Activated naive CD4-positive, alpha-beta T cell treated with anti-CD3 and anti-CD28 coated beads, Interleukin-2, amount 50 U/mL, for 72 hours (primary cell): Measurements from ENCODE around the gene LITAF. TPM values are rescaled to one million over a fixed set of nuclear protein-coding genes. Genes with fewer than 3 reads are reported as not detected.
"Not testable (repeated sequence)": the region's sequence is repeated elsewhere in the genome, so short reads cannot be mapped to it uniquely, and the experiment has no call there.

Source experiments
- ATAC-seq, 2 donors: fragments of 150-1000 bp; cut with Tn5 transposase; 2 replicates each; pipeline ENCODE4 v1.10.0; 2021; ENCODE audit warnings: mild to moderate bottlenecking in 2 of 2, moderate library complexity in 2 of 2
- DNase-seq, 2 donors: peaks; one replicate each; pipeline ENCODE4 v3.0.0; 2021 to 2022; ENCODE audit warnings: low spot score in 2 of 2
- H3K27ac Mint-ChIP-seq, 2 donors: one replicate each; pipeline ENCODE4 v1.8.0; 2022; ENCODE audit warnings: mild to moderate bottlenecking in 2 of 2, mixed read lengths in 2 of 2
- H3K36me3 Mint-ChIP-seq, 2 donors: one replicate each; pipeline ENCODE4 v1.8.0; 2022; ENCODE audit warnings: mixed read lengths in 2 of 2
- H3K9me3 Mint-ChIP-seq, 2 donors: one replicate each; pipeline ENCODE4 v1.8.0; 2022; ENCODE audit warnings: mixed read lengths in 2 of 2
- total RNA-seq, 2 donors: library from RNA; stranded (reverse); gene quantifications; one replicate each; pipeline ENCODE4 v1.2.3, GENCODE V29; 2022

The LITAF gene
- total RNA-seq, 2 donors from 2014 or later: 91.0 to 112 TPM

DNA sequence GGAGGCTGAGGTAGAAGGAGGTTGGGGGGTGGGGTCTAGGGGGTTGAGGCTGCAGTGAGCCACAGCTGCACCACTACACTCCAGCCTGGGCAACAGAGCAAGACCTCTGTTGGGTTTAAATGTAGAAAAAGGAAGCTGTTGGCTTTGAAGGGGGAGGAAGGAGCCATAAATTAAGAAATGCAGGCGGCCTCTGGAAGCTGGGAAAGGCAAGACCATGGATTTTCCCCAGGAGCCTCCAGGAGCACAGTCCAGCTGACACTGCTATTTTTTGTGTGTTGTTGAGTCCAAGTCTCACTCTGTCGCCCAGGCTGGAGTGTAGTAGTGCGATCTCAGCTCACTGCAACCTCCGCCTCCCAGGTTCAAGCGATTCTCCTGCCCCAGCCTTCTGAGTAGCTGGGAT is 15.9 kb downstream of the LITAF start:
- no peak for ATAC-seq
- Mint-ChIP-seq H3K9me3 (no peaks in the 10 kb centered on the region), H3K27ac (peak overlapping the region; percentile 76 to 89), H3K36me3 (peaks cover 7 to 30% of the 10 kb centered on the region in 2 donors)
- DNase-seq: no peak

DNA sequence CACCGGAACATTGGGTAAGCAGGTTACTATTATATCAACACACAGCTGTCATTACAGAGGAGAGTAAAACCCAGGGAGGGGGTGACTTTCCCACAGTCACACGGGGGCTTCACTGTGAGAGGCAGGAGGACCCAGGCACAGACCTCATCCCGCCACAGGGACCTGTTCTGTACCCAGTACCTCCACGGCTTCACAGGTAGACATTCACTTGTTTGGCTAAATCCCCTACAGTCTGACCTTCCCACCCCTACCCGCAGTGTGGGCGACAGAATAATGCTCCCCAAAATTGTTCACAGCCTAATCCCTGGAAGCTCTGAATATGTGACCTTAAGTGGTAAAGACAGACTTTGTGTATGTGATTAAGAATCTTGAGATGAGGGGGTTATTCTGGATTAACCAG is 16.5 kb downstream of the LITAF start:
- Mint-ChIP-seq H3K36me3 (peaks cover 7 to 29% of the 10 kb centered on the region in 2 donors), H3K9me3 (no peaks in the 10 kb centered on the region), H3K27ac (peak overlapping the region; percentile 76 to 89)
- no peak for DNase-seq
- ATAC-seq: no peak

DNA sequence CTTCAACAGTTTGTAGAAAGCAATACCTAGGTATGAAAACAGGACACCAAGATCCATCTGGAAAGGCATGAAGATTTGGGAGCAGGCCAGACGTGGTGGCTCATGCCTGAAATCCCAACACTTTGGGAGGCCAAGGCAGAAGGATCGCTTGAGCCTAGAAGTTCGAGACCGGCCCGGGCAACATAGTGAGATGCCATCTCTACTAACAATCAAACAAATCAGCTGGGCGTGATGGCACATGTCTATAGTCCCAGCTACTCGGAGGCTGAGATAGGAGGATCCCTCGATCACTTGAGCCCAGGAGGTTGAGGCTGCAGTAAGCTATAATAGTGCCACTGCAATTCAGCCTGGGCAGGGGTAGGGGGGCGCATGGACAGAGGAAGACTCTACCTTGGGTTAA is 20.3 kb downstream of the LITAF start:
- Mint-ChIP-seq H3K9me3 (no peaks in the 10 kb centered on the region), H3K36me3 (peaks cover 7 to 19% of the 10 kb centered on the region in 2 donors), H3K27ac (peak overlapping the region; percentile 67 to 82)
- ATAC-seq (no peak), DNase-seq (no peak)

DNA sequence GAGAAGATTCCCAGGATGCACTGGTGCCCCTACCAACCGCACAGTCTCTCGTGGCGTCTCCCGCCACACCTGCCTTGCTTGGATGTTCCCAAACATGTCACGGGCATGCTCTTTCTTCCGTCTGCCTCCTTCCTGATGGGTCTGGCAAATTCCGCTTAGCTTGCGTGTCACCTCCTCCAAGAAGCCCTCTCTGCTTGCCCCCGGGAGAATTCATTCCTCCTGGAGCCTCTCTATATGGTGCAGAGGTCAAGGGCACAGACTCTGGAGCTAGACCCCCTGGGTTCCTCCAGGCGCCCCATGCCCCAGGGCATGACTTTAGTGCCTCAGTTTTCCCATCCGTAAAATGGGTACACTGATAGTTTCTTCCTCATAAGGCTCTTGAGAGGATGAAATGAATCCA is 21.1 kb downstream of the LITAF start:
- Mint-ChIP-seq H3K9me3 (no peaks in the 10 kb centered on the region), H3K27ac (peak overlapping the region; percentile 79 to 82), H3K36me3 (peaks cover 7 to 19% of the 10 kb centered on the region in 2 donors)
- DNase-seq (no peak), ATAC-seq (no peak)

DNA sequence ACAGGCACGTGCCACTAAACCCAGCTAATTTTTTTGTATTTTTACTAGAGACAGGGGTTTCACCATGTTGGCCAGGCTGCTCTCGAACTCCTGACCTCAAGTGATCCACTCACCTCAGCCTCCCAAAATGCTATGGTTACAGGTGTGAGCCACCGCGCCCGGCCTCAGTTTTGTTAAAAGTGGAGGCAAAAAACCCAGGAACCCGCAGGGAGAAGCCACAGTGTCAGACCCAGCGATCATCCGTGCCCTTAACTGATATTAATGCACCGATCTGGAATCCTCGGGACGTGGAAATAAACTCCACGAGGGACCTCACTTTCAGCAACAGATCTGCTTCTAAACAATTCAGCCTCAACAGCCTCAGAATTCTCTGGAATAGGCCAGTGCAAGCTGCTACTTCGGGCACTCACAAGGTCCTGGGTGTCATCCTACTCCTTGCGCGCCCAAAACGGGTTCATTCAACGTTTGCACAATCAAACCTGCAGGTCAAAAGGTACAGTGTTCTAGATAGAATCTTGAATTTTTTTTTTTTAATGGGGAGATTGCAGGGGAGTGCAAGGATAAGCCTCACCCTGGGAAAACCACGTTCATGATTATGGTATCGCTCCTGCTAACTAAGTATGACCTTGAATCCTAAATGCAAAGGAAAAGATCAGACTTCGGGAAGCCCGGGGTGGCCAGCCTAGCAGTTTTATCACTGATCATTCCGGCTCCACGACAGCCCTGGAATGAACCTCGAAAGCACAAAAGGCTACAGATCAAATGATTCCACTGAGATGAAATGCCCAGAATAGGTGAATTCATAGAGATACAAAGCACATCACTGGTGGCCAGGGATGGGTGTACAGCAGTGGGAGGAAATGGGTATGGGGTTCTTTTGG is 22.4 kb downstream of the LITAF start:
- no peak for DNase-seq
- no peak for ATAC-seq
- Mint-ChIP-seq H3K27ac (peak overlapping the region; percentile 42 to 79), H3K9me3 (no peaks in the 10 kb centered on the region), H3K36me3 (peaks cover 7 to 19% of the 10 kb centered on the region in 2 donors)

DNA sequence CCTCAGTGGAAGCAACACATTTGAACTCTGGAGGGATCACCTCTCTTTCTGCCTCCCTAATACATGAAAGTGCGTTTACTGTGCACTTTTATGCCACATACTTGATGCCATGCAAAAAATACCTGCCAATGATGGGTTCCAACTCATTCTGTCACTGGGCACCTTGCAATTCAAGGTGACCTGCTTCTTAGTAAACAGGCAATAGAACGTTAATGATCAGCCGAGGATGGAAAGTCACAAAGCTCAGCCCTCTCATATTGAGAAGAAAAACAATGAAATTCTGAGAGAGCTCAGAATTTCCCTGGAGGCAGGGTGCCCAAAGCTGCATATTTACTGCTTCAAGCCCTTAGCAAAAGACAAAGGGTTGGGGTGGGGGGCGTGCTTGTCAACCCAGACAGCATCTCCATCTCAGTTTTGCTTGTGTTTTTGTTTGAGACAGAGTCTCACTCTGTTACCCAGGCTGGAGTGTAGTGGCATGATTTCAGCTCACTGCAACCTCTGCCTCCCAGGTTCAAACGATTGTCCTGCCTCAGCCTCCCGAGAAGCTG is 23.2 kb downstream of the LITAF start:
- Mint-ChIP-seq H3K27ac (peak overlapping the region; percentile 55 to 88), H3K9me3 (no peaks in the 10 kb centered on the region), H3K36me3 (peaks cover 9 to 21% of the 10 kb centered on the region in 2 donors)
- ATAC-seq (peak in 1 of 2 donors; percentile 44), DNase-seq (no peak)

DNA sequence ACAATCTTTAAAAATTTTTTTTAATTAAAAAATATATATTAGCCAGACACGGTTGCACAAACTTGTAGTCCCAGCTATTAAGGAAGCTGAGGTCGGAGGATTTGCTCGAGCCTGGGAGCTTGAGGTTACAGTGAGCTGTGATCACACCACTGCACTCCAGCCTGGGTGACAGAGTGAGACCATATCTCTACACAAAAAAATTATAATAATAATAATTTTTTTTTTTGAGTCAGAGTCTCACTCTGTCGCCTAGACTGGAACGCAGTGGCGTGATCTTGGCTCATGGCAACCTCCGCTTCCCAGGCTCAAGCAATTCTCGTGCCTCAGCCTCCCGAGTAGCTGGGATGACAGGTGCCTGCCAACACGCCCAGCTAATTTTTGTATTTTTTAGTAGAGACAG is 23.8 kb downstream of the LITAF start:
- Mint-ChIP-seq H3K36me3 (peaks cover 13 to 25% of the 10 kb centered on the region in 2 donors), H3K9me3 (no peaks in the 10 kb centered on the region), H3K27ac (peak overlapping the region; percentile 55 to 88)
- no peak for DNase-seq
- no peak for ATAC-seq

DNA sequence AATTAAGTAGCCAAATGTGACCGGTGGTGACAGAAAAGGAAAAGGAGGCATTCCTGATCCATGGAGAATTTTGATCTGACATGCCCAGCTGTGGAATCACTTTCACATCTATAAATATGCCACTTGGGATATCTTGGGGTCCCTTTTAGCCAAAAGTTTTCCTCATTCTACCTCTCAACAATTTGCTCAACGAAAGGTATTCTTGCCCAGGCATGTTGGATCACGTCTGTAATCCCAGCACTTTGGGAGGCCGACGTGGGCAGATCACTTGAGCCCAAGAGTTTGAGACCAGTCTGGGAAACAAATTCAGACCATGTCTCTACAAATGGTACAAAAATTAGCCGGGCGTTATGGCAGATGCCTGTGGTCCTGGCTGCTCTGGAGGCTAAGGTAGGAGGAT is 24.3 kb downstream of the LITAF start:
- ATAC-seq (no peak), DNase-seq (no peak)
- Mint-ChIP-seq H3K27ac (peak overlapping the region in 1 of 2 donors; percentile 88), H3K36me3 (peaks cover 13 to 25% of the 10 kb centered on the region in 2 donors), H3K9me3 (no peaks in the 10 kb centered on the region)

DNA sequence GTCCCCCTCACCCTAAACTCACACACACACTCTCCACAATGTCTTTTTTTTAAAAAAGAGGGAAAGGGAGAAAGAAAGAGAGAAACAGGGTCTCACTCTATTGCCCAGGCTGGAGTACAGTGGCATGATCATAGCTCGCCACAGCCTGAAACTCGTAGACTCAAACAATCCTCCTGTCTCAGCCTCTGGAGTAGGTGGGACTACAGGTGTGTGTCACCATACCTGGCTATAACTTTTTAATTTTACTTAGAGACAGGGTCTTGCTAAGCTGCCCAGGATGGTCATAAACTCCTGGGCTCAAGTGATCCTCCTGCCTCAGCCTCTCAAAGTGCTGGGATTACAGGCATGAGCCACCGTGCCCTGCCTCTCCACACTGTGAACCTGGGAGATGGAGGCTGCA is 24.9 kb downstream of the LITAF start:
- peaks cover 17 to 30% of the 10 kb centered on the region in 2 donors for H3K36me3 Mint-ChIP-seq

DNA sequence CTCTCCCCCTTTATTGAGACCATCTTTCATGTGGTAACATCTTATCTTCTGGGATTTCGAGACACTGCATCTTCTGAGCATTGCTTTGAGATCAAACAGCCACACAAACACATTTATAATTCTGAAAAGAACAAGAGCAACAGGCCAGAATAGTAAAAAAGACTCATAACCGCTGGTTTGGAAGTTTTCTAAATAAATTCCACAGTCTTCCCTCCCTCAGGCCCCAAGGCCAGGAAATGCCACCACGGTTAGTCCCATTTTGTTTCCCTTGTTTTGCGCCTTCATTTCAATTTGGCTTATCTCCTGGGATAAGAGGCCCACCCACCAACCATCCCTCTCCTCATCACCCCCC is 25.3 kb downstream of the LITAF start:
- Mint-ChIP-seq H3K36me3 (peaks cover 17 to 32% of the 10 kb centered on the region in 2 donors), H3K9me3 (peaks cover 0 to 7% of the 10 kb centered on the region in 2 donors), H3K27ac (peak overlapping the region; percentile 81 to 88)
- no peak for ATAC-seq
- no peak for DNase-seq

More for the DNA sequence above, 24.9 kb downstream of the LITAF start:
- Mint-ChIP-seq H3K9me3 (peaks cover 0 to 3% of the 10 kb centered on the region in 2 donors), H3K27ac (peak overlapping the region; percentile 81 to 88)
- ATAC-seq (no peak), DNase-seq (no peak)

DNA sequence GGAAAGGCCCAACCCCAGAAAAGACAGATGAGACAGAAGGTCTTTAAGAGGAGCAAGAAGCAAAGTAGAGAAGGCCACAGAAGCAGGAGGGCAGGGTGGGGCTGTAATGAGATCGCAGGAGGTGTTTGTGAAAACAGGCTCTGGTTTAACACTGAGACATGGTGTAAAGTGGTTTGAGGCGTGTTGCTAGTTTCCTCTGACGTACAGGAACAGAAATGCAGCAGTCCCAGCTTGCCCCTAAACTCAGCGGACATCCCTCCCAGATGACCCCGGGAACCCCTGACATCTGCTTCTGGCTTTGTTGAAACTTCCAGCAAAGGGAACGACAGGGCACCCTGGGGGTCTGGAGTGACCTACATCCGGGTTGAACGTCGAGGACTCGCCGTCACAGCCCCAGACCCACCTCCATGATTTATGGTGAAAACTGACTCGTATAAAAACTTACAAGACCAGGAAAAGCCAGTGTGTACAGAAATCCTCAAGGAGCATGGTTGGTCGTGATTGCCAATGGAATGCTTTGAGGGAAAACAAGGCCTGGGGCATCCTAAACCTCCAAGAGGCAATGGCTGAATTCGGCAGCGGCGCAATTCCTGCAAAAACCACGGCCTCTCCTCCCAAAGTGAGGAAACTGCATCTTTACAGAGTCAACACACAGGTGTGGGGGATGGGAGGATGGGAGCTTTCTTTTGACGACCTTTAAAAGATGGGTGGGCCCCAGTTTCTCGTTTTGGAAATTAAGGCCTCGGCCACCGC is 25.8 kb downstream of the LITAF start:
- Mint-ChIP-seq H3K36me3 (peaks cover 19 to 32% of the 10 kb centered on the region in 2 donors), H3K27ac (peak overlapping the region; percentile 81 to 88), H3K9me3 (peaks cover 0 to 13% of the 10 kb centered on the region in 2 donors)
- DNase-seq (peak; percentile 36 to 62), ATAC-seq (peak; percentile 89 to 95)

DNA sequence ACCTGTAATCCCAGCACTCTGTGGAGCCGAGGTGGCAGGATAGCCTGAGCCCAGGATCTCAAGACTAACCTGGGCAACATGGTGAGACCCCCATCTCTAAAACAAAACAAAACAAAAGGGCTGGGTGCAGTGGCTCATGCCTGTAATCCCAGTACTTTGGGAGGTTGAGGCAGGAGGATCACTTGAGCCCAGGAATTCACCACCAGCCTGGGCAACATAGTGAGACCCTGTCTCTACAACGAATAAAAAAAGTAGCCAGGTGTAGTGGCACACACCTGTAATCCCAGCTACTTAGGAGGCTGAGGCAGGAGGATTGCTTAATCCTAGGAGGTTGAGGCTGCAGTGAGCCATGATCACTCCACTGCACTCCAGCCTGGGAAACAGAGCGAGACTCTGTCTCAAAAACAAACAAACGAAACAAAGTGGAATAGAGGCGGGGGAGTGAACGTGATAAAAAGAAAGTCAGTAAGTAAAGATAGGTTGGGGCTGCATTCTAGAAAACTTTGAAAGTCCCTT is 28.4 kb downstream of the LITAF start:
- H3K27ac Mint-ChIP-seq: peak overlapping the region; percentile 35 to 67
- H3K36me3 Mint-ChIP-seq: peaks cover 23 to 34% of the 10 kb centered on the region in 2 donors
- not testable (repeated sequence) for ATAC-seq

DNA sequence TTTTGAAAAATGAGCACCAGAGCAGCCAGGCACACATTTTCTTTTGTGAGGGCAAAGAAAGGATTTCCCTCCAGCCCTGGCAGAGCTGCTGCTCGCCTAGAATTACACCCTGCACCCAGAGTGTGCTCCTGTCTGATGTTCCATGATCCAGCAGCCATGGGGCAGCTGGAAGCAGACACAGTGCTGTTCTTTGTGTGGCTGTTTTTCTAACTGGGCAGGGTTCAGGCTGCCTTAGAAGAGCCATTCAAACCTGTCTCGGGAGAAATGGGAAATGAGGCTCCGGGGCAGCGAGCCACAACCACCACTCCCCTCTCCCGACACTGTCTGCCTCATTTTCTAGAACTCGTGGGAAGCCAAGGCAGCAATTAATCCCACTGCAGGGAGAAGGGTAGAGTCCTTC is 28.9 kb downstream of the LITAF start:
- H3K36me3 Mint-ChIP-seq: peaks cover 23 to 36% of the 10 kb centered on the region in 2 donors
- no peak for ATAC-seq
- H3K27ac Mint-ChIP-seq: peak overlapping the region in 1 of 2 donors; percentile 35
- no peak for DNase-seq
- H3K9me3 Mint-ChIP-seq: peaks cover 0 to 14% of the 10 kb centered on the region in 2 donors

More for the DNA sequence above, 28.4 kb downstream of the LITAF start:
- not testable (repeated sequence) for DNase-seq
- peaks cover 0 to 14% of the 10 kb centered on the region in 2 donors for H3K9me3 Mint-ChIP-seq

DNA sequence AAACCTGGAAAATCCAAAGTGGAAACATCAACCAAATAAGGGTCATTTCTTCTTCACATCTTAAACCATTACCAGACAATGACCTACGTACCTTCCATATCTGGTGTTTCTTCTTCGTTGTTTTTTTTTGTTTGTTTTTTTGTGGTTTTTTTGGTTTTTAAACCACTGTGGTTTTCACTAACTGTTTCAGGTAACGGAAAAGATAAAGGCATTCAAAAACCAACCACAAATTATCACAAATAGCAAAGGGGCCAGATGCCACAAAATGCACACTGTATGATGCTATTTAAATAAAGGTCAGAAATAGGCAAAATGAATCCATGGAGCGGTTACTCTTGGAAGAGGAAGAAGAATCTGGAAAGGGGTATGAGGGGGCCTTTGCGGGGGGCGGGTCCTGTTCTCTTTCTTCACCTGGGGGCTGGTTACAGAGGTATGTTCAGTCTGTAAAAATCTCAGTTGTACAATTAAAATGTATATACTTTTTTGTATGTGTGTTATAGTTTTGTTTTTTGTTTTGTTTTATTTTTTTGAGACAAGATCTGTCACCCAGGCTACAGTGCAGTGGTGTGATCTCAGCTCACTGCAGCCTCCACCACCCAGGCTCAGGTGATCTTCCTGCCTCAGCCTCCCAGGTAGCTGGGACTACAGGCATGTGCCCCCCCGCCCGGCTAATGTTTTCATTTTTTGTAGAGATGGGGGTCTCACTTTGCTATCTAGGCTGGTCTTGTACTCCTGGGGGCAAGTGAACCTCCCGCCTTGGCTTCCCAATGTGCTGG is 29.6 kb downstream of the LITAF start:
- DNase-seq (no peak), ATAC-seq (no peak)
- peak overlapping the region; percentile 43 to 88 for H3K27ac Mint-ChIP-seq
- peaks cover 0 to 14% of the 10 kb centered on the region in 2 donors for H3K9me3 Mint-ChIP-seq
- peaks cover 28 to 41% of the 10 kb centered on the region in 2 donors for H3K36me3 Mint-ChIP-seq

DNA sequence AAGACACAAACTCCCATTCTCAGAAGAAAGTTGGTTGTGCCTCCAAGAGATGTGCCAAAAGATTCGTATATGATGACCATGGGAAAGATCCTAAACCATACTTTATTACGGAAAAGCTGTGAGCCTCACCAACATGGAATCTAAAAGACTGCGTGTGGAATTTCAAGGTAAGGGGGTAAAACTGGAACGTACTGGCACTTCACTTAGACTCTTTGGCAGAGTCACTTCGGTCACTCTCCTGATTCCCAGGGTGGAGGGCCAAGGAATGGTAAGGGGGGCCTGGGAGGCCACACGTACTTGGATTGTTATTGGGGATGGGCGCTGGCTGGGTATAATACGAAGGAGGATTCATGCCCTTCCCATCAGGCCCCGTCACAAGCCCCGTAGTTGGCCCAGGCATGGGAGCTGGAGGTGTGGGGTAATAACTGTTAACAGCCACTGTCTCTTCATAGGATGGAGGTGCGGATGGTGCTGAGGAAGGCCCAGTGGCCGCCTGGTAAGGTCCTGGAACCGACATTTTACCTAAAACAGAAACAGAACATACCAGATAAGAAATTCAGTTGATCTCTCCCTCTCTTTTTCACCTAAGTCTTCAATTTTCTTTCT is 30.4 kb downstream of the LITAF start:
- ATAC-seq: no peak
- peak overlapping the region; percentile 43 to 89 for H3K27ac Mint-ChIP-seq

DNA sequence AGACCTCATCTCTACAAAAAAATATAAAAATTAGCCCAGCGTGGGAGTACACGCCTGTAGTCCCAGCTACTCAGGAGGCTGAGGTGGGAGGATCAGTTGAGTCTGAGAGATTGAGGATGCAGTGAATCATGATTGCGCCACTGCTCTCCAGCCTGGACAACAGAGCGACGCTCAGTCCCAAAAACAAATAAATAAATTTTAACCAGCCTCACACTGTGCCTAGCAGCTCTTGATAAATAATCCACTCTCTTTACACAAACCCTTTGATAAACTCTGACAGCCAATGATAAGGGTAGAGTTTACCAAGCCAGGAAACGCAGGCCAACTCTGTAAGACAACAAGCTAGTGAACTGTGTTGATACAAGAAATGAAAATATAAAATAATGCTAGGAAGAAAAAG is 32.7 kb downstream of the LITAF start:
- Mint-ChIP-seq H3K9me3 (peaks cover 0 to 14% of the 10 kb centered on the region in 2 donors), H3K27ac (no peak overlapping the region), H3K36me3 (peaks cover 39 to 66% of the 10 kb centered on the region in 2 donors)
- ATAC-seq (no peak), DNase-seq (no peak)

More for the DNA sequence above, 30.4 kb downstream of the LITAF start:
- no peak for DNase-seq
- Mint-ChIP-seq H3K36me3 (peaks cover 29 to 44% of the 10 kb centered on the region in 2 donors), H3K9me3 (peaks cover 0 to 14% of the 10 kb centered on the region in 2 donors)
